NCI-H1105 treated with DMSO at 0.1 percent for 48 hours (cell line): ENCODE measurements around the gene PHF2.

ENCODE experiments used
- DNase-seq: peaks from one replicate; lab custom pipeline; 2025; lab: John Stamatoyannopoulos, UW

Gene PHF2

DNA sequence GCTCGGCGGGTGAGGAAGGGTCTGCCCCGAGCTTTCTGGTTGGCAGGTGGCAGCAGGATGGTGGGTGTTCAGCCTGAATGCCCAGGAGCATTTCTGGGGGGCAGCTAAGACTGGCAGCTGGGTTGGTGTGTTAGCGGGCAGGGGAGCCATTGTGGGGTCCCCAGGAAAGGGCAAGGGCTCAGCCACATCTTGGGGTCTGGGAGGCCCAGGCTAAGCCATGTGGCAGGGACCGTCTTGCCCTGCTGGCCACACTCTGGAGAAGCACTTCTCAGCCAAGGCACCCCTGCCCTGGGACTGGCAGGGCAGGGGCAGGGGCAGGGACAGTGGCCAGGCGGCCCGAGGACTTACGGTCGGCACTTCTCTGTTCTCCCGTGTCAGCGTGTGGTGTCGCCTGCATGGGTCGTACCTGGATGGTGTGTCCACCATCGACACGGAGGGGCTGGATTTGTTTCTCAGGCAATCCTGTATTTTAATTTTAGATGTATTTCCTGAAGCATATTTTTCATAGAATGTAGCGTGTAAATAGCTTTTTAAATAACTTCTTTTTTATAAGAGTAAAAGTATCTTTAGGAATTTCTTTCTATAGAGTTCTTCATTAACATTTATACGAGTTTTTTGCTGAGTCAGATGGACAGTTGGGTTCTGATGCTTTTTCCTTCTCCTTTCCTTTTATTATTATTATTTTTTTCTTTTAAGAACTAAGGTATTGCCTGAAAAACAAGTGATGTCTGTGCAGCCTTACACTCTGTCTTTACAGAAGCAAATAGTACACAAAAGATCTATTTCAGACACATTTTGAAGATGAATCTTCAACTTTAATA, 102.0 kb downstream of the PHF2 start:
- DNase-seq: no peak

DNA sequence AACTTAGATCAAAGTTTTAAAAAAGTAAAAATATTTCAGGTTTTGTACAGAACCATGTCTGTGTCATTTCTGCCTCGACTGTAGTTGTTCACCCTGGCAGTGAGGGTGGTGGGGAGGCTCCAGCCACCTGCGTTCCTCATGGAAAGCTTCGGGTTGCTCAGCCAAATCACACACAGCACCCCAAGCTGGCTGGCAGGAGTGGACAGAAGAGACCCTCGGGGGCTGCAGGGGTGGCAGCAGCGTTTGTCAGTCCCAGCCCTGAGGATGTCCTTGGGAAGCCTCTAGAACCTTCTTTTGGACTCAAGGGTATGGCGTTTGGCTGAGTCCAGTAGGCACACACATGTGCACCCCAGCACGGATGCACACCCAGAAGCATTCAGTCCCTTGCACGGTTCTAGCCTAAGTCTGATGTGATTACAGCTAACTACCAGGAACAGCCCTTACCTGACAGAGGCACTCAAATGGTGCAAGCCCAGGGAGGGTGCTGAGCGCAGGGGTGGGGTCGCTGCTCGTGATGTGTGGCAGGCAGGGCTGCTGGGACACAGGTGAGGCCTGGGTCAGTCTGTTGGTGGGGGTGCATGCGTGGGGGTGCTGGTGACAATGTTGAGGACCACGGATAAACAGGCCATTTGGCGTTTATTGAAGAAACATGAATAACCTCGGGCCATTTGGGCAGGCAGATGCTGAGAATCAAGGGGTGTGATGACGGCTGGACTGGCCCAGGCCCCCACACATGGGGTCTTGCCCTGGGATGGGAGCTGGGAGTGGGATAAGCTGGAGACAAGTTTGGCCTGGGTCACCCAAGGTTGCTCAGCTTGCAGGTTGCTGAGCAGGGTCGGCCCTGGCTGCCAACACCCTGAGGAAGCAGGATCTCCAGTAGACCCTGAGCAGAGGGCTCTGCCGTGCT, 103.4 kb downstream of the PHF2 start:
- no peak for DNase-seq

DNA sequence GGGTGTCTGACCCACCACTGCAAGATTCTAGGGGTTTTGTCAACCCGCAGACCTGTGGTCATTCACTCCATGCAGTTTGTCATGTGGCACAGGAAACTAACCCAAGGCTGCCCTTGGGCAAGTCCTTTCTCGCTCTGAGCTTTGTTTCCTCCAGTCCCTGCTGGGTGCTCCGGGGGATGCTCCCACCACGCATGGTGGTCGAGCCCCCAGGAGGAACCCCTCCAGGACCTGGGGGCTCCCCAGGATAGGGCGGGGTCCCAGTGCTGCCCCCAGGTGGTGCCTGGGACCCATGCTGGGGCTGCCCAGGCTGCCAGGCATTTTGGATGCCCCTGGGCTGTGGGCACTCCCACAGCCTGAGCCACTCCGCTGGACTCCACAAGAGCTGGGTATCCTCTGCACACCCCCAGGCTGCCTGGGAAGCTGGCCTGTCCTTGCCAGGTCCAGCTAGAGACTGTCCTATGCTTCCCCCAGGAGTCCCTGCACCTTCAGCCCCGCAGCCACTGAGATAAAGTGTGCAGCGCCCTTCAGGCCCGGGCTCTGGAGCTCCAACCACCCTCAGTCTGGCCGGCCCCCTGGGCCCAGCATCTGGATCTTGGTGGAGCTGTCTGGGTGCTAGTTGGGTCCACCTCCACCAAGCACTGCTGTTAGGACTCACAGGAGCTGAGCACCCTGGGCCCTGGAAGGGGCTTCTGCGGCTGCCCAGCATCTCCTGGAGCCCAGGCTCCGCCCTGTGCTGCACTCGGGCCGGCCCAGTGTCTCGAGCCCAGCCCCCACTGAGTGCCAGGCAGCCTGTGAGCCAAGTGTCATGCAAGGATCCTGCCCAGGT, 104.3 kb downstream of the PHF2 start:
- no peak for DNase-seq

DNA sequence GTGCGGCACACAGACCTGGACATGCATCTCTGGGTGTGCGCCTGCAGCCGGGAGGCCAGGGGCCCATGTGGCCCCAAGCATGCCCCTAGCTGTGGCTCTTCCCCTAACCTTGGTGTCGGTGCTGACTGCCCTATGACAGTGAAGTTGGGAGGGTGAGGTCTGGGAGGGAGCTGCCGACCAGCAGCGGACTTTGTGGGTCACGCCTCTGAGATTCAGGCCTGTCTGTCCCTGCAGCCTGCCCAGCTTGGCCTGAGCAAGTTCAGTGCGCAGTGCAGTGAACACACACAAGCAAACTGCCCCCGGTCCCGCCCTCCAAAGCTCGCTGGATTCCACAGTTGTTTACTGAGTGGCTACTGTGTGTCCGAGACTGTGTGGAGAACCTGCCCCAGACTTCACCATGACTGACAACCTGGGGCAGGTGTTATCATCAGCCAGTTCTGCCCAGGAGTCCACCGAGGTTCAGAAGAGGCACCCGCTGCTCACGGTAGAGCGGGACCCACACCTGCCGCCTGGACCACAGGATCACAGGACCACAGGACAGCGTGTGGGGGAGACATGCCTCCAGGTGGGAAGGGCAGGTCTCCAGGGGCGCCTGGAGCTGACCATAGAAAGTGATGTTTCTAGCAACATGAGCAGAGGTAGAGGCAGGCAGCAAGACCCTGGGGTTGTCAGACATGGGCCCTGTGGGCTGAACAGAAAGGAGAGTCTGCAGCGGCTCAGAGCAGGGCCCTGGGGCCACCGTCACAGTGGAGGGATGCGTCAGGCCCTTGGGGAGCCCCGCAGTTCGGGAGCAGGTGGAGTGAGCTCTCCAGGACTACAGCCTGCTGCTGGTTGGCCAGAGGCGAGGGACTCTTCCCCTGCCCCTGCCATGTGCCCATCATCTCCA, 105.1 kb downstream of the PHF2 start:
- DNase-seq: no peak

DNA sequence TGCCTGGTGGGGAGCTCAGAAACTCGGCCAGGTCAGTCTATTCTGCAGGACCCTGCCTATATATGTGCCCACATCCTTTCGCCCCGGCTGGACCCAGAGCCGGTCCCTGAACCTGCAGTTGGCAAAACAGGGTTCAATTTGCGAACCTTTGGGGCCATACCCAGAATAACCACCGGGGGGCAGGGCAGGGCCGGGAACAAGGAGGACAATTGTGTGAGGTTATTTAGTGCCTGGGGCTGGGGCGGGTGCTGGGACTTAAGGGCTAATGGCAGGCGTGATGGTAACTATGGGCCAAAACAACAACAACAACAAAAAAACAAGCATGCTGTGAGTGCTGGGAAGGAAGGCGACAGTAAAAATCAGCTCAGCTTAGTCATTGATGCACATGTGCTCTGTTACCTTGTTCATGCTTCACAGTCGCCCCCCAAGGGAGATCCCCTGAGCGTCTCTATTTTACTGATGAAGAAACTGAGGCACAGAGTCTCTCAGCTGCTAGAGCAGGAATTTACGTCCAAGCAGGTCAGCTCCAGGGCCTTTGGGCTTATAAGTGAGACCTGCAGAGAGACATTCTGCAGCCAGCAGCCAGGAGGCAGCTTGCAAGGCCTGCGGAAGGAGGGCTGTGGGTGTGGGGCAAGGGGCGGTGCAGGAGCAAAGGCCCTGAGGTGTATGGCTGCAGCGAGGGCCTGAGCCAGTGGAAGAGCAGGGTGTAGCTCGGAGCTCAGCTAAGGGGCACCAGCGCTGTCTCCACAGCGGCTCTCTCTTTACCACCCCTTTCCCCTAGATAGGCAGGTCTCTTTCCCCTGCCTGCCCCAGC, 106.0 kb downstream of the PHF2 start:
- peak; percentile 63 for DNase-seq

DNA sequence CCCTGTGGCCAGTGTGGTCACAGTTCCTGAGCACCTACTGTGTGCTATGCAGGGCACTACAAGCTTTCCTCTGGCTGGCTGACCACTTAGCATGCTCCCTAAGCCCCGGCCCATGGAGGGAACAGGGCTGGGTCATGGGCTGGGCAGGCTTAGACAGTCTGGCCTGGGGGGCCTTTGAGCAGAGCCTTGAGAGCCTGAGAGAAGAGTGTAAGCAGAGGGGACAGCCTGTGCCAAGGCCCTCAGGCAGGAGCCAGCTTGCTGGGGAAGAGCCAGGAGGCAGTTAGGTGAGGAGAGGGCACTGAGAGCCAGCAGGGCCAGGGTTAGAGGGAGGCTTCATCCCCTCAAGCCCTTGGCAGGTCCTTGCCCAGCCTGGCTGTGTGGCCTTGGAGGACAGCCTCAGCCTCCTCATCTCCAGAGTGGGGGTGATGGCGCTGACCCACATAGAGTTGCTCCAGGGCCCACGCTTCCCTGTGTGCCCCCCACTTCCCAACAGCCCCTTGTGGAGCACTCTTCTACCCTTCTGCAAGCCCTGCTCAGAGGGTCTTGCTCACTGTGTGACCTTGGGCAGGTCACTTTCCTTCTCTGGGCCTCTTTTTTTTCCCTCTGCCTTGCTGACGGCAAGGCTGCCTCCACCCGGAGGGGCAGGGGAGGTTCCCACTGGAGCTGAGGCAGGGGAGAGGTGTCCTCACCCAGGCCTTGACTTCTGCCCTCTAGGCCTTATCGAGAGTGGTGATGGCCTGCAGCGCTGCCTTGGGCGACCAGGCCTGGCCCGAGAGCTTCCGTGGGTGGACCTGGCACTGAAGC, 107.1 kb downstream of the PHF2 start:
- no peak for DNase-seq

DNA sequence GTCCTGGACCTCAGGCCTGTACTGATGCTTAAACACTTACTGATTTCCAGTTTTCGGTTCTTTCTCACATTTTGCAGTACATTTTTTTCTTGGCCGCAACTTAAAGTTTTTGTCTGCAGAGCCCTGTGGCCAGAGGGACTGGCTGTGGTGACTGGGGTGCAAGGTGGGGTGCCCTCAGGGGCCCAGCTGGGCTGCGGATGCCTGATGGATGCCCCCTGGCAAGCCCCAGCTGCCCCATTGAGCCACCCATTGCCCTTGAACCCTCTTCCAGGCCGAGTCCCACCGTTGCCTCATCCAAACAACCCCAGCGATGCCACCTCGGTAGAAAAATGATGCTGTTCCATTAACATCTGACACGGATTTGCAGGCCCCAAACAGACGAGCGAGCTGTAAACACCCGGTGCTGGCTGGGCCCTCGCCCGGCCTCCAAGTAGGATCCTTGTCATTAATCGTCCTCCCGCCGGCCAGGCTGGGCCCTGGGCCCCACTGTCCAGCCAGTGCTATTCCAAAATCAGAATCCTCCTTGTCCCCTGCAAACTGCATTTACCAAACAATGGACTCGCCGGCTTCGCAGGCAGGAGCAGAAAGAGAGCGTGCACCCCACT, 107.9 kb downstream of the PHF2 start:
- DNase-seq: no peak

DNA sequence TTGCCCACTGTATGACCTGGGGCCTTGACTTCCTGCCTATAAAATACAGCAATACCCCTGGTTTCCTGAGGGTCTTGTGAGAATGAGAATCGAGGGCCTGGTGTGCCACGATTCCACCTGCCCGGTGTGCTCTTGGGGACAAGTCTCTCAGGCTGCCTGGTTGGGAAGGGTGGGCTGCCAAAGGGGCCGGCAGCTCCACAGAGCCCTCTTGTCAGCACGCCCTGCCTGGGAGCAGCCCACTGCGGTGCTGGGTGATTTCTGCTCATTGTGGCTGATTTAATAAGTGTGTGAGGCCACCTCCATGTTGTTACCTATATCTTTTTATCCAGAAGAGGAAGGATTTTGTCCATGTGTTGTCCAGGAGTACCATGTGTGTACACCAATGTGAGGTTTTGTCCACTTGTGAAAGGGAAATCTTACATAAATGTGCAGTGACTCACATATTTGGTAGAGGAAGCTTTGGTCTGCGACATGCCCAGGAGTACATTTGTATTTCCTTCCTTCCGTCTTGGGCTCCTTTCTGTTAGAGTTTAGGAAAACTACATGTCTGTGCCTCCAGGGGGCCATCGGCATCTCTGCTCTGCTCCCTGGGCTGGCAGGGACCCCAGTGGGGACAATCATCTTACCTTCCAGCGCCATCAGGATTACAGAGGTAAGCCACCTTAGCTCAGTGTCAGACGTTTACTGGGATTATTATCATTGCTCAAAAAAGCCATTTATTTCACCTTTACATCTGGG, 108.6 kb downstream of the PHF2 start:
- peak; percentile 26 for DNase-seq

DNA sequence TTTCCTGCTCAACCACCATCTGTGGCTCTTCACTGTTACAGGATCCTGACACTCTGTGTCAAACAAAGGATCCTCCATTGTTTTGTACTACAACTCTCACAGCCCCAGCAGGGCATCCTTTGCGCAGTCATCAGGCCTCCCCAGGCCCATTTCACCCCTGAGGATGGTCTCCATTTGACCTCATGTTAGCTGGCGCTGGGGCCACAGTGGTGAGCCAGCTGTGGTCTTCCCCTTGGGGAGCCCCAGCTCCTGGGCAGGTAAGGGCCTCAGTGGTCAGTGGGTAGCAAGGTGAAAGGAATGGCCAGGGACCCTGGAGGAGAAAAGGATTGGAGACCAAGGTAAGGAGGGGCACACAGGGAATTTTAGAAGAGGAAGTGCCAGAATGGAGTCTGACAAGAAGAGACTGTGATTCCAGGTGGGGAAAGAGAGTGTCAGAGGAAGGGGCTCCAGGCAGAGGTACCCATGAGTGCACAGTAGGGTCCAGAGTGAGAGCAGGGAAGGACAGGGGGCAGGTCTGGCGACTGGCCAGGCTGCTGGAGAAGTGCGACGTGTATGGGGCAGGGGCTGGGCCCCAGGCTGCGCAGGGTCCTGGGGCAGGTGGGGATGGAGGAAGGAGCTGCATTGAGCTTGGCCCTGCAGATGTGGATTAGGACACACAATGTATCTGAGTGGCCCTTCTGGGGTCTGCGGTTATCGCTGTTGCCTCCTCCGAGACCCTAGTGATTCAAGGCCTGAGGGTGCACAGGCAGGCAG, 109.9 kb downstream of the PHF2 start:
- DNase-seq: no peak

DNA sequence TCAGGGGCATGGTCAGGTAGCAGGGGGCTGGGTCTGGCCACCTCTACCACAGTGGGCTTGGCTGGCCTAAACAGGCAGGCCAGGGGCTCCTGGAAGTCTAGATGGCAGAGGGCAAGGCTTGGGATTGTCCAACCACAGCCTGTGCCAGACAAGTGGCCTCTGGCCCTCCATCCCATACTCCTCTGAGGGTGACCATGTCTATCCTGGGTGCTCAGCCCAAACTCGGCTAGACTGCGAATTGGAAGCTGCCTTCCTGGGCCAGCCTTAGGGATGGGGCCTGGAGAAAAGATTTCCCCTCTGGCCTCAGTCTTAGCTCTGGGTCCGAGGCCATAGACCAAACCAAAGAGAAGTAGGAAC, 110.5 kb downstream of the PHF2 start:
- no peak for DNase-seq

DNA sequence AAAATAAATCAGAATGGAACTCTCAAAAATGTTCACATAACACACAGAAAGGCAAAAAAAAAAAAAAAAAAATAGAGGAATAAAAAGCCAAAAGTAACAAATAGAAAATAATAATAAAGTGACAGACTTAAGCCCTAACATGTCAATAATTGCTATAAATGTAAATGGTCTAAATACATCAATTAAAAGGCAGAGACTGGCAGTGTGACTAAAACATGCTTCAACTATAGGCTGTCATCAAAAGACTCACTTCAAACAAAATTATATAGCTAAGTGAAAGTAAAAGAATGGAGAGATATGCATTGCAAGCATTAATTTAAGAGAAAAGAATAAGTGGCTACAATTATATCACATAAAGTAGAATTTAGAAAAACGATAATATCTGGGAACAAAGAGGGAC, 114.2 kb downstream of the PHF2 start:
- DNase-seq: no peak

DNA sequence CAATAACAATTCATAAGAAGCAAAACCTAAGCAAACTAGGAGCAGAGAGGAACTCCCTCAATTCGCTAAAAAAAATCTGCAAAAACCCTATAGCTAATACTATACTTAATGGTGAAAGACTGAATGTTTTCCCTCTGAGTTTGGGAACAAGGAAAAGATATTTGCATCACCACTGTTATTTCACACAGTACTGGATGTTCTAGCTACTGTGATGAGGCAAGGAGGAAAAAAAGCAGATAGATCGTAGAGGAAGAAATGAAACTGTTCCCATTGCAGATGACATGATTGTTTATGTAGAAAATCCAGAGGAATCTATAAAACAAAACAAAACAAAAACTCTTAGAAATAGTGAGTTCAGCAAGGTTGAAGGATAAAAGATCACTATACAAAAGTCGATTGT, 116.7 kb downstream of the PHF2 start:
- no peak for DNase-seq

DNA sequence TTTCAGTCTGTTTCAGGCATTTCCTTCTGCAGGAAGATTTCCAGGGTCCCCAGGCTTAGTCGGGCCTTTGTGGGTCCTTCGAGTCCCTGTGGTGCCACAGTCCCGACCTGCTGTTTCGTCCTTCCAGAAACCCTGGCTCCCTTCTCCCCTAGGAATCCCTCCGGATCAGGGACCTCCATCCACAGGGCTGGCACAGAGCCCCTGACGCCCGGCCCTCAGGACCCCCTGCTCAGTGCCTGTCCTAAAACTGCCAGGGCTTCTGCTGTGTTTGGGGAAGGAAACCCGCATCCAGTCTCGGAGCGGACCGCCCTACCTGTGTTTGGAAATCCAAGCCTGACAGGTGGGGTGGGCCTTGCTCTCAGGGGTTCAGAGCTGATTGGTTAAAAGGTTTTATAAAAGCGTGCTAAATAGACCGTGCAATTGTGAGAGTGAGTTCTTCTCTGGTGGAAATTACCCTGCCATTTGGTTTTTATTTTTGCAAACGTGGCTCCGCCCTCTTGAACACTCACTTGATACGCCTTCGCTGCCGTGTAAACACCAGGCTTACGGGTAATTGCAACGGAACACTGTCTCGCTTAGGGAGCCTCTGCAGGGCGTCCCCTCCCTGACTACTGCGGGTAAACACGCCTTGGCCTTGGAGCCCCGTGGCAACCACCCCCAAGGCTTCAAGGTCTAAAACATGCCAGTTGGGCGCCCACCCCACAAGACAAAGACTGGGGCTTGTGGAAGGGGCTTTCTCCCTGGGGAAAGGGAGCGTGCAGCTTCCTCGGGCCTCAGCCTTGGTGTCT, 121.2 kb downstream of the PHF2 start:
- DNase-seq: no peak

DNA sequence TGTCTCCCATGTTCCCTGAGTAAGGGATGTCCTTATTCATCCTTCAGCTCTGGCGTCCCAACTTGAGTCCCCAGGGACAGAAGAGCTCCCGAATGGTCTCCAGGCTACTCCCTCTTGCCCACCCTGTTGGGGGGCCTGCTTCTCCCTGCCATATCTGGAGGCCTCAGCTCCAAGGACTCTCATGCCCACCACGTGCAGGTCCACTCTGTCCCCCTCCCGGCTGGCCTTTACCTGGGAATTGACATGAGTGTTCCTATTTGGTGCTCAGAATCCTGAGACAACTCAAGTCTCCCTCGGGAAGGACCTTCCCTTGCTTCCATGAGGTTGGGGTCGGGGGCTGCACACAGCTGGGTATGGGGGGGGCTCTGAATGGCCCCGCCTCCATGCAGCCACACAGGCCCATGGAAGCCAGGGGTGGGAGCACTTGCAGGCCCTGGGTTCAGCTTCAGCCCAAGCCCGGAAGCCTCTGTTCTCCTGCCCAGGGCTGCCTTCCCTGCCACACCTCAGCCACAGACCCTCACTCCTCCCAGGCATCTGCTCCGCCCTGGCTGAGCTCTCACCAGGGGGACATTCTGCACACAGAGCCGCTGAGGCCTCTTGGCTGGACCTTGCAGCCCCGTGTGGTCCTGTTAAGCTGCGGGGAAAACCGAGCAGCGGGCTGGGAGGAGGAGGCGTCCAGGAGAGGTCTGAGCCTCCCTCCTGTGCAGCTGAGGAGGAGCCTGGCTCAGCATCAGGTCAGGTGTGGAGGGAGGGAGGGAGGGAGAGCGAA, 121.9 kb downstream of the PHF2 start:
- no peak for DNase-seq

DNA sequence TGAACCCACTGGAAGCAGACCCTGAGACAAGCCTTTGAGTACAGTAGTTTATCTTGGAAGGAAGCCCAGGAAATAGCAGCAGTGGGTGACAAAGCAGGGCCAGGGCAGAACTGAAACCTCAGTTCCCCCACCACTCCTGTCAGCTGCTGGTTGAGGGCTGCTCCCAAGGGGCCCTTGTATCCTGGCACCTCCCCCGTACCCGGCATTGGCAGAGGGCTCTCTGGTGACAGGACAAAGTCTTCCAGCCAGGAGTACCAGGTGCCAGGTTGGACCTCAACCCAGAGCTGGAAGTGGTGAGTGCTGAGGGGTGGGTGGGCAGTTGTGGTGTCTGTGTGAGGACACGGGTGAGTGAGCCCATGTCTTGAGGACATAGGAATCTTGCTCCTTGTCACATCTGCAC, 123.3 kb downstream of the PHF2 start:
- no peak for DNase-seq
